HL-60 (cell line): Measurements from ENCODE around the gene GATA1.

ENCODE experiments used
- DNase-seq, 2 experiments: peaks; one replicate each; pipeline ENCODE4 v3.0.0-alpha.2; 2010 to 2020; ENCODE audit warnings: low read depth in 1 of 2, low spot score in 1 of 2
- H3K27ac ChIP-seq: fragments of 250-450 bp; sonication (Bioruptor Pico); replicated peaks from 2 replicates; pipeline ENCODE4 v1.5.1; 2020; ENCODE audit warnings: mild to moderate bottlenecking, moderate library complexity
- H3K27me3 ChIP-seq: fragments of 250-450 bp; sonication (Bioruptor Pico); 2 replicates; pipeline ENCODE4 v1.5.1; 2021; ENCODE audit warnings: mild to moderate bottlenecking, moderate library complexity; ENCODE audit not compliant: insufficient read depth, poor library complexity, severe bottlenecking
- H3K4me3 ChIP-seq: replicated peaks from 2 replicates; pipeline ENCODE4 v1.5.1; 2011; ENCODE audit warnings: mild to moderate bottlenecking, control low read depth, low read length; ENCODE audit not compliant: insufficient read depth
- GABPA ChIP-seq: IDR thresholded peaks from 2 replicates; pipeline ENCODE4 v1.6.1; 2012; ENCODE audit warnings: low read depth
- POLR2AphosphoS5 ChIP-seq: IDR thresholded peaks from 2 replicates; pipeline ENCODE4 v1.6.1; 2012; ENCODE audit warnings: low read depth
- SPI1 ChIP-seq: IDR thresholded peaks from 2 replicates; pipeline ENCODE4 v1.6.1; 2012; ENCODE audit warnings: low read depth, mild to moderate bottlenecking, borderline replicate concordance
- TF ChIP-seq, protein P1 (sequence below): IDR thresholded peaks from 2 replicates; pipeline ENCODE4 v1.6.1; 2012; ENCODE audit warnings: low read depth; ENCODE audit not compliant: insufficient replicate concordance
- TF ChIP-seq, protein P2 (sequence below): IDR thresholded peaks from one replicate; pipeline ENCODE4 v1.5.1; 2011; ENCODE audit warnings: low read length, control low read depth, inconsistent platforms; ENCODE audit not compliant: insufficient read depth

Gene GATA1

DNA sequence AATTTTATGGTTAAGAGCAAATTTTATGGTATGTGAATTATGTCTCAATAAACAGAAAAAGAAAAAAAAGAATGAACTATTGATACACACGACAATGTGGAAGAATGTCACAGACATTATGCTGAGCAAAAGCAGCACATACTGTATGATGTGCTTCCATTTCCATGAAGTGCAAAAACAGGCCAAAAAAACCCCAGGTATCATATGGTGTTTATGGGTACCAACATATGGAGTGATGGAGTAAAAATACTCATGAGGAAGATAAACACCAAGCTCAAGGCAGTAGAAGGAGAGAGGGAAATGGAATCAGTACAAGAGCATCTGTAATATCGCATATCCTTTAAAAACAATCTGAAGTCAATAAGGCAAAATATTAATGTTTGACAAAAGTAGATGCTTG lies 4.2 kb upstream of the GATA1 start:
- H3K27me3 ChIP-seq = no peaks in the 10 kb centered on the region
- TF ChIP-seq, protein P1, sequence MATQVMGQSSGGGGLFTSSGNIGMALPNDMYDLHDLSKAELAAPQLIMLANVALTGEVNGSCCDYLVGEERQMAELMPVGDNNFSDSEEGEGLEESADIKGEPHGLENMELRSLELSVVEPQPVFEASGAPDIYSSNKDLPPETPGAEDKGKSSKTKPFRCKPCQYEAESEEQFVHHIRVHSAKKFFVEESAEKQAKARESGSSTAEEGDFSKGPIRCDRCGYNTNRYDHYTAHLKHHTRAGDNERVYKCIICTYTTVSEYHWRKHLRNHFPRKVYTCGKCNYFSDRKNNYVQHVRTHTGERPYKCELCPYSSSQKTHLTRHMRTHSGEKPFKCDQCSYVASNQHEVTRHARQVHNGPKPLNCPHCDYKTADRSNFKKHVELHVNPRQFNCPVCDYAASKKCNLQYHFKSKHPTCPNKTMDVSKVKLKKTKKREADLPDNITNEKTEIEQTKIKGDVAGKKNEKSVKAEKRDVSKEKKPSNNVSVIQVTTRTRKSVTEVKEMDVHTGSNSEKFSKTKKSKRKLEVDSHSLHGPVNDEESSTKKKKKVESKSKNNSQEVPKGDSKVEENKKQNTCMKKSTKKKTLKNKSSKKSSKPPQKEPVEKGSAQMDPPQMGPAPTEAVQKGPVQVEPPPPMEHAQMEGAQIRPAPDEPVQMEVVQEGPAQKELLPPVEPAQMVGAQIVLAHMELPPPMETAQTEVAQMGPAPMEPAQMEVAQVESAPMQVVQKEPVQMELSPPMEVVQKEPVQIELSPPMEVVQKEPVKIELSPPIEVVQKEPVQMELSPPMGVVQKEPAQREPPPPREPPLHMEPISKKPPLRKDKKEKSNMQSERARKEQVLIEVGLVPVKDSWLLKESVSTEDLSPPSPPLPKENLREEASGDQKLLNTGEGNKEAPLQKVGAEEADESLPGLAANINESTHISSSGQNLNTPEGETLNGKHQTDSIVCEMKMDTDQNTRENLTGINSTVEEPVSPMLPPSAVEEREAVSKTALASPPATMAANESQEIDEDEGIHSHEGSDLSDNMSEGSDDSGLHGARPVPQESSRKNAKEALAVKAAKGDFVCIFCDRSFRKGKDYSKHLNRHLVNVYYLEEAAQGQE = no peak
- no peak for TF ChIP-seq GABPA
- no peak for TF ChIP-seq SPI1
- TF ChIP-seq, protein P2, sequence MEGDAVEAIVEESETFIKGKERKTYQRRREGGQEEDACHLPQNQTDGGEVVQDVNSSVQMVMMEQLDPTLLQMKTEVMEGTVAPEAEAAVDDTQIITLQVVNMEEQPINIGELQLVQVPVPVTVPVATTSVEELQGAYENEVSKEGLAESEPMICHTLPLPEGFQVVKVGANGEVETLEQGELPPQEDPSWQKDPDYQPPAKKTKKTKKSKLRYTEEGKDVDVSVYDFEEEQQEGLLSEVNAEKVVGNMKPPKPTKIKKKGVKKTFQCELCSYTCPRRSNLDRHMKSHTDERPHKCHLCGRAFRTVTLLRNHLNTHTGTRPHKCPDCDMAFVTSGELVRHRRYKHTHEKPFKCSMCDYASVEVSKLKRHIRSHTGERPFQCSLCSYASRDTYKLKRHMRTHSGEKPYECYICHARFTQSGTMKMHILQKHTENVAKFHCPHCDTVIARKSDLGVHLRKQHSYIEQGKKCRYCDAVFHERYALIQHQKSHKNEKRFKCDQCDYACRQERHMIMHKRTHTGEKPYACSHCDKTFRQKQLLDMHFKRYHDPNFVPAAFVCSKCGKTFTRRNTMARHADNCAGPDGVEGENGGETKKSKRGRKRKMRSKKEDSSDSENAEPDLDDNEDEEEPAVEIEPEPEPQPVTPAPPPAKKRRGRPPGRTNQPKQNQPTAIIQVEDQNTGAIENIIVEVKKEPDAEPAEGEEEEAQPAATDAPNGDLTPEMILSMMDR = no peak
- no peak for TF ChIP-seq POLR2AphosphoS5
- H3K4me3 ChIP-seq = no peak overlapping the region
- H3K27ac ChIP-seq = no peak overlapping the region
- DNase-seq = no peak

DNA sequence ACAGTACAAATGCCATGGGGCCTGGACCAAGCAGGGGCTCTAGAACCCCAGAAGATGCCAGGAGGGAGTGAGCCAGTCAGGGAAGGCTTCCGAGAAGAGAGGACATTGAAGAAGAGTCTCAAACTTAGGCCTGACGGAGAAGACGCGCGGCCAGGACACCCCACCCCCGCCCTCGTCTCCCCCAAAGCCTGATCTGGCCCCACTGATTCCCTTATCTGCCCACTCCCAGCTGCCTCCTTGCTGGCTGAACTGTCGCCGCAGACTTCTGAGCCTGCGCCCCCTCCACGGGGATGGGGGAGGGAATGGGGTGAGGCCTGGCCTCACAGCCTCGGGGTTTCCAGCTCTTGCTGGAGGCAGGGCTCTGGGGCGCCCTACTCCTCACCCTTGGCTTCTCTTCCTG lies 3.6 kb upstream of the GATA1 start:
- Histone ChIP-seq H3K4me3 (no peak overlapping the region), H3K27me3 (no peaks in the 10 kb centered on the region), H3K27ac (no peak overlapping the region)
- DNase-seq = no peak
- TF ChIP-seq, protein P1 = no peak
- no peak for TF ChIP-seq POLR2AphosphoS5
- TF ChIP-seq, protein P2 = no peak
- TF ChIP-seq GABPA = no peak
- no peak for TF ChIP-seq SPI1

DNA sequence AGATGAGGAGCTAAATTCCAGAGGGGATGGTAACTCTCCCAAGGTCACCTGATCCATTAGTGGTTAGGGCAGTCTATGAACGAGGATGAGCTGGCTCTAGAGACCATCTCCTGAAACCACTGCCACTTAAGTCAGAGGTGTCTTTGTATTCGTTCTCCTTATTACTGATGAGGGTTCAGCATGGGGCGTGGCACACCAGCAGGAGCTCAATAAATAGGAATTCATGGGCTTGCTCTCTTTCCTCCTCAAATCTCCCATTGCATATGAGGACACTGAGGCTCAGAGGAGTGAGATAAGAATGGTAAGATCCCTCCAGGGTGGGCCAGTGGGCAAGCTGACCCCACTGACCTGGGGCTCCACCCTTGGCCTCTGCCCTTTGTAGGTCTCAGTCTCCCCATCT lies 1.7 kb upstream of the GATA1 start:
- no peak for DNase-seq
- H3K27ac ChIP-seq = no peak overlapping the region
- no peak for TF ChIP-seq GABPA
- TF ChIP-seq, protein P2 = no peak
- TF ChIP-seq SPI1 = no peak
- no peak for TF ChIP-seq POLR2AphosphoS5
- TF ChIP-seq, protein P1 = no peak
- no peaks in the 10 kb centered on the region for H3K27me3 ChIP-seq
- no peak overlapping the region for H3K4me3 ChIP-seq
